GM18502 (cell line): Measurements from ENCODE around the gene CORO7.
"Not testable (repeated sequence)": the region's sequence is repeated elsewhere in the genome, so short reads cannot be mapped to it uniquely, and the experiment has no call there.

Experiments used
- ATAC-seq: cut with Tn5 transposase; IDR thresholded peaks from one replicate; pipeline ENCODE4 v1.9.1; 2021; ENCODE audit warnings: mild to moderate bottlenecking; ENCODE audit not compliant: unreplicated experiment, poor library complexity

Gene CORO7

DNA sequence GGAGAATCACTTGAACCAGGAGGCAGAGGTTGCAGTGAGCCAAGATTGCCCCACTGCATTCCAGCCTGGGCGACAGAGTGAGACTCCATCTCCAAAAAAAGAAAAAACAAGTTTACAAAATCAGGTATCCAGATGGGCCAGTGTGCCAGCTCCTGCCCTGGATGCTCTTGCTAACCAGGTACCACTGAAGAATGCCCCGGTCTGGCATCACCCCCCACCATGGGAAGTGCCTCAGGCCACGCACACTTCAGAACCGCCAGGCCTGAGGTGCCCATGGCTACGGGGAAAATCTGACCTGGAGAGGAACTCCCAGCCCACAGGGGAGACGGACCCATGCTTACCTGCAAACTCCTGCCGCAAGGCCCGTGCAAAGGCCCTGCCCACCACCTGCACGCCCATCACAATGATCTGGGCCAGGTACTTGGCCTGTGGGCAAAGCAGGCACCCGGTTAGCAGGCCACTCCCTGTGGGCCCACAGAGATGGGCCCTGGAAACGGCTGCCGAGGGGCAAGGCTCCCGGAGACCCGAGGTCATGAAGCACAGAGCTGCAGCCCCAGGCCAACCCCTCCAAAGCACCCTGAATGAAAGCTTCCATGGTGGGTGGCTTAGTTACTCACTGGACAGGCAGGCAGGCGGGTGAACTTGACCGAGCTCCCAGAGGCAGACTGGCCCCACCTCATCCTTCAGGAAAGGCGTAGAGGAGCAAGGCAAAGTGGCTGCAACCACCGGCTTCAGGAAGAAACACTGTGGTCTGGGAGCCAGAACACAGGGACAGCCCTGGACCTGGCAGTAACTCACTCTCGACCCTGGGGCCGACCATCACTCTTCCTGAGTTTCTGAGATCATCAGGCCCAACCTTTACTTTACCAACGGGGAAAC, 73.3 kb downstream of the CORO7 start:
- ATAC-seq, result no peak

- ATAC-seq, result no peak
These were observed 75.1 kb downstream of the CORO7 start for GRCh38 chr16:4341250-4341649.

- no peak for ATAC-seq
These were observed 76.0 kb downstream of the CORO7 start for GRCh38 chr16:4340443-4340842.

DNA sequence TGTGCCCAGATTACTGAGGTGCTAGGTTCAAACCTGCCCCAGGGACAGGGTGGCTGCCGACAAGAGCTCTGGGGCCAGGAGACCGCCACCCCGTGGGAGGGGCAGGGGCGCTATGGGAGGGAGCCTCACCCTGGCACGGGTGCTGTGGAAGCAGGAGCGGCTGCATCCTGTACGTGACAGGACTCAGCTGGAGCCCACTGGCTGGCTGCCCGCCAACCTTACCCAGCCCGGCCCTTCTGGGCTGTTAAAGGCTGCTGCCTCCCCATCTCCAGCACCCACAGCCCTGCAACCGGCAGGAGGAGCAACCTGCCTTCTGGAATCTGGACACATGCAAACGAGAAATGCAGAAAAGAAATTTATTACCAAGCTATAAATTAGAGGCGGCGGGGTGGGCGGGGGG, 76.5 kb downstream of the CORO7 start:
- no peak for ATAC-seq

DNA sequence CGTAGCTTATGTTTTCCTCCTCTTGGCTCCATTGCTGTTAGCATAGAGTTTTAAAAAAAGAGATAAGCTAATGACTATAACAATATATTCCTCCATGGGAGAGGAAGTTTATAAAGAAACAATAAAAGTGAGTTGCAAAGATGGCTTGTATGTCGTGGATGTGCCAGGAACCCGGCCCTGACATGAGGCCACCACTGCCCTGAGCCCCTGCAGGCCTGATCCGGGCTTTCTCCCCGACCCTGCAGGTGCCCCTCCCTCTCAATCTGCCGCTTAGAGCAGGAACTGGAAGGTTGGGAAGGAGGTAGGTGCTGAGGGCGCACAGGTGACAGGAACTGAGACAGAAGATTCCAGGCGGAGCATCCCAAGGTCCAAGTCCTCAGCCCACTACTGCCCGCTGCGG, 76.9 kb downstream of the CORO7 start:
- ATAC-seq, result no peak

DNA sequence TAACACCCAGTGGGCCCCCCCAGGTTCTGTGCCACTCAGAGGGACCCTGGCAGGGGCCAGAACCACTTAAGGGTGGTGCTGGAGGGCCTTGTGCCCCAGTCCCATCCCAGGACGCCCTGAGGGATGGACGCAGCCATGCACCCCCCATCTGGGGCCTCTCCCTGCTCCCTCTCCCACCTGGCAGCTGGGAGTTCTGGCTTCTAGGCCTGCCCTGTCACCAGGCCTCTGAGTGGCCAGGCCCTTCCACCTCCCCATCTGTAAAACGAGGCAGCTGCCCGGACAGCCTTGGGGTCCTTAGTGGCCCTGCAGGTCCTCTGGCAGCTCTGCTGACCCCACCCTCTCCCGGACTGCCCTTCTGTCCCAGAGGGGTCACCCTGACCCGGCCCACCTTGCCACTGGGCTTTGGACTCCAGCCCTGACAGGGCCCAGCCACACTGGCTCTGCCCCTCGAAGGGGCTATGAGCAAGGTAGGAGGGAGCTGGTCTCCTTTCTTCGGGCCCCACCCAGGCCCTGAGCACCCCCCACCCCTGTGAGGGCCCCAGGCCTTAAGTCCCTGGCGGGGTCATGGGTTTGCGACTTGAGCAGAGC, 77.6 kb downstream of the CORO7 start:
- no peak for ATAC-seq

GRCh38 chr16:4338125-4338582, 78.2 kb downstream of the CORO7 start:
- no peak for ATAC-seq

DNA sequence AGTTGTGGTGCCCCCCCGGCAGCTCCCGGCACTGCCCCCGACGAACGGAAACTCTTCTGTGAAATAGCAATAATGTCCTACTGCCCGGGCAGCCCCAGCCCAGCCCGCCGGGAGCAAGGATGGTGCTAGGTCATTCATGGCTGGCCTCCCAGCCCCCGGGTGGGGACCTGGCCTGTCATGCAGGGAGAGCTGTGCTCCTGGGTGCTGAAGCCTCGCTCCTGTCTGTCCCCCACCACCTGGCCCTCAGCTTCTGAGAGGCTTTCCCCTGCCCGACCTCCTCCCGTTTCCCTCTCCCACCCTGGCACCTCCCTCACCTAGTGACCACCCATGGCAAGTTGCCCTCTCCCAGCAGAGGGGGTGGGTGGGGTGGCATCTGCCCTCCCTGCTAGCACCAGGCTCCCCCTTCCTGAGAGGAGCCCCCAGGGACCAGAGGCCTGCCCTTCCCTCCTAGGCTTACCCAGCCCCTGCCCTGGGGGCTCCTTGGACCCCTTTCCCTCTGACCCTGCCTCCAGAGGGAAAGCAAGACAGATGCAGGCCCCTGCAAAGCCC, 78.8 kb downstream of the CORO7 start:
- no peak for ATAC-seq

DNA sequence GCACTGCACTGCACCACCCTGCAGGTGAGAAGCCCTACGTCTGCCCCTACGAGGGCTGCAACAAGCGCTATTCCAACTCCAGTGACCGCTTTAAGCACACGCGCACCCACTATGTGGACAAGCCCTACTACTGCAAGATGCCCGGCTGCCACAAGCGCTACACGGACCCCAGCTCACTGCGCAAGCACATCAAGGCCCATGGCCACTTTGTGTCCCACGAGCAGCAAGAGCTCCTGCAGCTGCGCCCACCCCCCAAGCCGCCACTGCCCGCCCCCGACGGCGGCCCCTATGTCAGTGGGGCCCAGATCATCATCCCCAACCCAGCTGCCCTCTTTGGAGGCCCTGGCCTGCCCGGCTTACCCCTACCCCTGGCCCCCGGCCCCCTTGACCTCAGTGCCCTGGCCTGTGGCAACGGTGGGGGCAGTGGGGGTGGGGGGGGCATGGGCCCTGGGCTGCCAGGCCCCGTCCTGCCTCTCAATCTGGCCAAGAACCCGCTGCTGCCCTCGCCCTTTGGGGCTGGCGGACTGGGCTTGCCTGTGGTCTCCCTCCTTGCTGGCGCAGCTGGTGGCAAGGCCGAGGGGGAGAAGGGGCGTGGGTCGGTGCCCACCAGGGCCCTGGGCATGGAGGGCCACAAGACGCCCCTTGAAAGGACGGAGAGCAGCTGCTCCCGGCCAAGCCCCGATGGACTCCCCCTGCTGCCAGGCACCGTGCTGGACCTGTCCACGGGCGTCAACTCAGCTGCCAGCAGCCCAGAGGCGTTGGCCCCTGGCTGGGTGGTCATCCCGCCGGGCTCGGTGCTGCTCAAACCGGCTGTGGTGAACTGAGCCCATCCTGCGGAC, 79.5 kb downstream of the CORO7 start:
- no peak for ATAC-seq

GRCh38 chr16:4334724-4335495, 81.5 kb downstream of the CORO7 start:
- no peak for ATAC-seq

DNA sequence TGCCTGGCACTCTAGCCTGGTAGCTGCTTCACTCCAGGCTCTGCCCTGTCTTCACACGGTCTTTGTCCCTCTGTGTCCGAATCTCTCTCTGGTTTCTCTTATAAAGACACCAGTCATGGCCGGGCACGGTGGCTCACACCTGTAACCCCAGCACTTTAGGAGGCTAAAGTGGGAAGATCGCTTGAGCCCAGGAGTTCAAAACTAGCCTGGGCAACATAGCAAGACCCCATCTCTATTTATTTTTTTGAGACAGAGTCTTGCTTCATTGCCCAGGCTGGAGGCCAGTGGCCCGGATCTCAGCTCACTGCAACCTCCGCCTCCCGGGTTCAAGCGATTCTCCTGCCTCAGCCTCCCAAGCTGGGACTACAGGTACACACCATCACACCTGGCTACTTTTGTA, 82.7 kb downstream of the CORO7 start:
- not testable (repeated sequence) for ATAC-seq

GRCh38 chr16:4333308-4333638, 83.1 kb downstream of the CORO7 start:
- no peak for ATAC-seq

- no peak for ATAC-seq
These were observed 83.6 kb downstream of the CORO7 start for GRCh38 chr16:4332623-4333307.

DNA sequence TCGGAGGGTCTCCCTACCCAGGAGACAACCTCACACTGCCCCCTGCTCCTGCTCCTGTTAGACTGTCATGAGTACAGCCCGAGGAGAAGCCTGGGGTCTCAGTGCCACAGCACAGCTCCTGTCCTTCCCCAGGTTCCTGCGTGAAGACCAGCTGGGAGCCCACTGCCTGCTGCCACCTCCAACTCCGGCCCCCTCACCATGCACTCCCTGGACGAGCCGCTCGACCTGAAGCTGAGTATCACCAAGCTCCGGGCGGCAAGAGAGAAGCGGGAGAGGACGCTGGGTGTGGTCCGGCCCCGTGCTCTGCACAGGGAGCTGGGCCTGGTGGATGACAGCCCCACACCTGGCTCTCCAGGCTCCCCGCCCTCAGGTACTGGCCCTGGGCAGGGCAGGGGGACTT, 84.3 kb downstream of the CORO7 start:
- no peak for ATAC-seq

DNA sequence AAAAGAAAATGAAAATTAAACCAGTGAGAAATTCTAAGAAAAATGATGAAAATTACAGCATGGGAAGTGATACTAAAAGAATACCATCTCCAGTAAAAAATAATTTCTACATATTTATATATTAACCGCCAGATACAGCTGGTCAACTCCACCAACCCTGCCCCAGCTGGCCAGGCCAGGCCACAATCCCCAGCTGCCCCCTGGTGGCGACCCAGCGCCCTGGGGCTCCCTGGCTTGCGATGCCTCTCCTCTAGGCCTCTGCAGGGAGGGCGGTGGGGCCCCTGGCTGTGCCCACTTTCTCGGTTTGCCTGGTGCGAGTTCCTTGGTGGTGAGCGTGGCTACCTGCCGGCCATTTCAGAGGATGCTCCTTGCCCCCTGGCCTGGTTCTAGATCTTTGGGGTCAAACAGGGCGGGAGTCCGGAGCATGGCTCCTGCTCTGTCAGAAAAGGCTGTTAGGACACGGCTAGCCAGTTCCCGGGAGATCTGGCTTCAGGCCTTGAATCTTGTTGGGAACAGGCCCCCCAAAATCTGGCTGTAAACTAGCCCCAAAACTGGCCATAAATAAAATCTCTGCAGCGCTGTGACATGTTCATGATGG, 86.0 kb downstream of the CORO7 start:
- ATAC-seq, result no peak

GRCh38 chr16:4328782-4329775, 87.3 kb downstream of the CORO7 start:
- ATAC-seq, result no peak

DNA sequence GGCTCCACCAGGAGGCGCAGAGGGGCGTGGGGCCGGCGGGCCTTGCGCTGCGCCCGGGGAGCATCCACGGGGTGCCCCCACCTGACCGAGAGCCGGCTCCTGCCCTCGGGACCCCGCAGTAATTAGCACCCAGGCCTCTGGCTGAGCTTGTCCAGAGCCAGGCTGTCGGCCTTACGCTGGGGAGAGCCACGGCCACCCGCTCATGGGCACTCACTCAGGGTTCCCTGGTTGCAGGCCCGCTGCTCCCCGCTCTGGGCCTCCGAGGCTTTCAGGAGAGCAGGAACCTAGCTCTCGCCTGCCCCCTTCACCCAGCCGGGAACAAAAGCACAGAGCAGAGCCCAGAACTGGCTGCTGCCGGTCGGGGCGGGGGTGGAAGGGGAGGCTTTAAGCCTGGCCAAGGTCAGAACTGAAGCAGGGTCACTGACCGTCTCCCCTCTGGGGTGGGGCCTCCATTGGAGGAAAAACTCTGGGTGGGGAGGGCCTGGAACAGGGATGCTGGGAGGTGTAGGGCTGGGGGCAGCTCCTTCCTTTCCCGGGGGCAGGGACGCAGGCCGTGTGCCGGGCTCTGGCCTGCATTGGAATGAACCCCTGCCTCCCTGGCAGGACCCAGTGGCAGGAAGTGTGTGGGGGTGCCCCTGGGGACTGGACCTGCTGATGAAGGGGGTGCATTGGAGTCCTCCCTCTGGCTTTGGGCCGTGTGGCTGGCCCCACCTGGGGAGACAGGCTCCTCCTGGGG, 88.2 kb downstream of the CORO7 start:
- no peak for ATAC-seq
